Measurements from ENCODE around the gene ABCA5. TPM values are rescaled to one million over a fixed set of nuclear protein-coding genes. Genes with fewer than 3 reads are reported as not detected.

Gene ABCA5
- polyA plus RNA-seq, 1 of the 3 experiments (the other 2 are of a cell fraction) = 2.0 TPM

- WGBS (ENCODE audit: low lambda C conversion rate) = 79% methylated on average over 1 of the region's 1 CpG
- no peak within 1 kb of the TSS for H3K4me2 ChIP-seq
- DNase-seq = no peak
Observed at GRCh38 chr17:69228576-69228975, 98.4 kb downstream of the ABCA5 start, which contains the start of gene ABCA10. ABCA10 (minus strand) TSS chr17:69228824; CDS start chr17:69225358, 3,466 bp downstream.

GRCh38 chr17:69228018-69228417, 98.9 kb downstream of the ABCA5 start:
- H3F3A ChIP-seq (replicated peaks; ENCODE audit: insufficient read depth) = no peaks in the 10 kb centered on the region
- no peak overlapping the region for H3K9ac ChIP-seq
- no peak overlapping the region for H3K27ac ChIP-seq (ENCODE audit: low read depth in 2 of 2, low read length in 1 of 2)
- H4K20me1 ChIP-seq (ENCODE audit: insufficient read depth) = no peaks in the 10 kb centered on the region
- DNase-seq = no peak
- no peak for TF ChIP-seq EZH2phosphoT487 (IDR thresholded peaks at IDR 0.05; ENCODE audit: borderline replicate concordance, low read depth)
- no peak for TF ChIP-seq EP300 (IDR thresholded peaks at IDR 0.05; ENCODE audit: borderline replicate concordance in 1 of 2, low read depth in 1 of 2, low read length in 1 of 2)
- no peak for TF ChIP-seq FOXM1 (IDR thresholded peaks at IDR 0.05; ENCODE audit: low read depth)
- no peak for TF ChIP-seq CHD2 (IDR thresholded peaks at IDR 0.05; ENCODE audit: low read length, partially characterized antibody)
- TF ChIP-seq MAX (IDR thresholded peaks at IDR 0.05; ENCODE audit: low read depth) = no peak
- no peaks in the 10 kb centered on the region for H3K27me3 ChIP-seq (ENCODE audit: insufficient read depth)
- H3K4me2 ChIP-seq = no peak overlapping the region
- no peak overlapping the region for H3K4me3 ChIP-seq (ENCODE audit: low read depth in 2 of 2, low read length in 1 of 2)
- H2AFZ ChIP-seq (ENCODE audit: low read depth) = no peak overlapping the region
- no peaks in the 10 kb centered on the region for H3K79me2 ChIP-seq (ENCODE audit: insufficient read depth)
- ChIA-PET POLR2A (no interaction called here), CTCF (interaction anchor here (0.9 to 1.9 kb wide), 4 partner anchors 10 to 614 kb away, joined by 3 to 5 read pairs (median 4); no protein-coding TSS in a partner anchor)
- no peaks in the 10 kb centered on the region for H3K36me3 ChIP-seq (replicated peaks in 1 of 2; ENCODE audit: control insufficient read depth in 1 of 2, insufficient read depth in 2 of 2, low read length in 1 of 2)
- H3K4me1 ChIP-seq (ENCODE audit: control insufficient read depth in 1 of 2, insufficient read depth in 2 of 2, low read depth in 1 of 2, low read length in 1 of 2) = no peaks in the 10 kb centered on the region
- H3K9me2 ChIP-seq = no peaks in the 10 kb centered on the region
- H3K9me3 ChIP-seq = peaks cover 6% of the 10 kb centered on the region; the same call in 1 of the 2 replicates

More at GRCh38 chr17:69228576-69228975, 98.4 kb downstream of the ABCA5 start, which contains the start of gene ABCA10:
- Histone ChIP-seq H3K9ac (no peak within 1 kb of the TSS), H3K27me3 (ENCODE audit: insufficient read depth) (no peaks in the 10 kb centered on the region), H2AFZ (ENCODE audit: low read depth) (no peak within 1 kb of the TSS), H4K20me1 (ENCODE audit: insufficient read depth) (no peaks in the 10 kb centered on the region), H3K9me2 (no peaks in the 10 kb centered on the region), H3F3A (replicated peaks; ENCODE audit: insufficient read depth) (no peaks in the 10 kb centered on the region), H3K4me1 (ENCODE audit: control insufficient read depth in 1 of 2, insufficient read depth in 2 of 2, low read depth in 1 of 2, low read length in 1 of 2) (no peaks in the 10 kb centered on the region), H3K27ac (ENCODE audit: low read depth in 2 of 2, low read length in 1 of 2) (no peak within 1 kb of the TSS), H3K36me3 (replicated peaks in 1 of 2; ENCODE audit: control insufficient read depth in 1 of 2, insufficient read depth in 2 of 2, low read length in 1 of 2) (no peaks in the 10 kb centered on the region), H3K4me3 (ENCODE audit: low read depth in 2 of 2, low read length in 1 of 2) (no peak within 1 kb of the TSS), H3K79me2 (ENCODE audit: insufficient read depth) (no peaks in the 10 kb centered on the region), H3K9me3 (peaks cover 8% of the 10 kb centered on the region; the same call in 1 of the 2 replicates)
- TF ChIP-seq USF1 (IDR thresholded peaks at IDR 0.05; ENCODE audit: borderline replicate concordance, low read depth) (no peak), RCOR1 (IDR thresholded peaks at IDR 0.05; ENCODE audit: low read length) (no peak), EP300 (IDR thresholded peaks at IDR 0.05; ENCODE audit: borderline replicate concordance in 1 of 2, low read depth in 1 of 2, low read length in 1 of 2) (no peak), TAF1 (IDR thresholded peaks at IDR 0.05; ENCODE audit: borderline replicate concordance, low read depth, low read length) (no peak)
- POLR2A ChIA-PET = no interaction called here
- CTCF ChIA-PET = interaction anchor here (0.7 to 1.9 kb wide), 3 partner anchors 457 to 614 kb away, joined by 3 to 5 read pairs (median 3); no protein-coding TSS in a partner anchor

- Histone ChIP-seq H3K27me3 (ENCODE audit: insufficient read depth) (no peaks in the 10 kb centered on the region), H3K9me3 (peaks cover 2% of the 10 kb centered on the region; the same call in 1 of the 2 replicates), H3K4me3 (ENCODE audit: low read depth in 2 of 2, low read length in 1 of 2) (no peak overlapping the region), H3K9ac (no peak overlapping the region), H3K9me2 (no peaks in the 10 kb centered on the region), H3F3A (replicated peaks; ENCODE audit: insufficient read depth) (no peaks in the 10 kb centered on the region), H2AFZ (ENCODE audit: low read depth) (no peak overlapping the region), H3K4me1 (ENCODE audit: control insufficient read depth in 1 of 2, insufficient read depth in 2 of 2, low read depth in 1 of 2, low read length in 1 of 2) (no peaks in the 10 kb centered on the region), H3K4me2 (no peak overlapping the region), H4K20me1 (ENCODE audit: insufficient read depth) (no peaks in the 10 kb centered on the region), H3K79me2 (ENCODE audit: insufficient read depth) (no peaks in the 10 kb centered on the region), H3K27ac (ENCODE audit: low read depth in 2 of 2, low read length in 1 of 2) (no peak overlapping the region), H3K36me3 (replicated peaks in 1 of 2; ENCODE audit: control insufficient read depth in 1 of 2, insufficient read depth in 2 of 2, low read length in 1 of 2) (no peaks in the 10 kb centered on the region)
- ChIA-PET CTCF (interaction anchor here (0.9 to 1.9 kb wide), 4 partner anchors 9 to 613 kb away, joined by 3 to 5 read pairs (median 4); no protein-coding TSS in a partner anchor), POLR2A (no interaction called here)
- WGBS (ENCODE audit: low lambda C conversion rate) = 77% methylated on average over 2 of the region's 2 CpGs
- DNase-seq = no peak
- TF ChIP-seq EP300 (IDR thresholded peaks at IDR 0.05; ENCODE audit: borderline replicate concordance in 1 of 2, low read depth in 1 of 2, low read length in 1 of 2) (no peak), MXI1 (IDR thresholded peaks at IDR 0.05; ENCODE audit: low read depth, low read length) (no peak), REST (IDR thresholded peaks at IDR 0.05; ENCODE audit: low read depth, low read length) (no peak), CHD2 (IDR thresholded peaks at IDR 0.05; ENCODE audit: low read length, partially characterized antibody) (no peak), CTCF (IDR thresholded peaks at IDR 0.05) (no peak), EZH2phosphoT487 (IDR thresholded peaks at IDR 0.05; ENCODE audit: borderline replicate concordance, low read depth) (no peak), FOXM1 (IDR thresholded peaks at IDR 0.05; ENCODE audit: low read depth) (no peak)
Observed at GRCh38 chr17:69227541-69227940, 99.4 kb downstream of the ABCA5 start.

Data from SK-N-SH (cell line).